Neutrophil (primary cell): ENCODE measurements around the gene C13orf46.

Experiments
- H3K27ac ChIP-seq: fragments of 200-600 bp; sonication (generic); 2 replicates; pipeline ENCODE4 v1.5.1; 2016; ENCODE audit warnings: mild to moderate bottlenecking, moderate library complexity
- H3K27me3 ChIP-seq: fragments of 200-600 bp; sonication (generic); 2 replicates; pipeline ENCODE4 v1.6.0; 2016; ENCODE audit warnings: mild to moderate bottlenecking
- H3K36me3 ChIP-seq: fragments of 200-600 bp; sonication (generic); 2 replicates; pipeline ENCODE4 v1.5.1; 2017
- H3K4me1 ChIP-seq, 2 experiments: fragments of 200-600 bp in 1 of 2; sonication (generic) in 1 of 2; 1 replicate in 1 of 2; 2 replicates in 1 of 2; pipeline versions ENCODE4 v1.5.1 to v1.6.1; 2013 to 2016; ENCODE audit warnings: low read depth in 1 of 2, low read length in 1 of 2, mild to moderate bottlenecking in 1 of 2, moderate library complexity in 1 of 2; ENCODE audit not compliant: control insufficient read depth in 1 of 2, insufficient read depth in 1 of 2
- H3K4me3 ChIP-seq, 2 experiments: fragments of 200-600 bp in 1 of 2; sonication (generic) in 1 of 2; 1 replicate in 1 of 2; 2 replicates in 1 of 2; pipeline ENCODE4 v1.5.1; 2013 to 2016; ENCODE audit warnings: low read depth in 1 of 2, low read length in 1 of 2, mild to moderate bottlenecking in 1 of 2, moderate library complexity in 1 of 2
- H3K9me3 ChIP-seq: fragments of 200-600 bp; sonication (generic); 2 replicates; pipeline ENCODE4 v1.5.1; 2016
- TF ChIP-seq, protein P1 (sequence below): fragments of 200-600 bp; sonication (generic); IDR thresholded peaks from 2 replicates; pipeline ENCODE4 v1.5.1; 2016; ENCODE audit warnings: antibody characterized with exemption

The C13orf46 gene

GRCh38 chr13:113958373-113958772, 15.5 kb downstream of the C13orf46 start:
- TF ChIP-seq, protein P1, sequence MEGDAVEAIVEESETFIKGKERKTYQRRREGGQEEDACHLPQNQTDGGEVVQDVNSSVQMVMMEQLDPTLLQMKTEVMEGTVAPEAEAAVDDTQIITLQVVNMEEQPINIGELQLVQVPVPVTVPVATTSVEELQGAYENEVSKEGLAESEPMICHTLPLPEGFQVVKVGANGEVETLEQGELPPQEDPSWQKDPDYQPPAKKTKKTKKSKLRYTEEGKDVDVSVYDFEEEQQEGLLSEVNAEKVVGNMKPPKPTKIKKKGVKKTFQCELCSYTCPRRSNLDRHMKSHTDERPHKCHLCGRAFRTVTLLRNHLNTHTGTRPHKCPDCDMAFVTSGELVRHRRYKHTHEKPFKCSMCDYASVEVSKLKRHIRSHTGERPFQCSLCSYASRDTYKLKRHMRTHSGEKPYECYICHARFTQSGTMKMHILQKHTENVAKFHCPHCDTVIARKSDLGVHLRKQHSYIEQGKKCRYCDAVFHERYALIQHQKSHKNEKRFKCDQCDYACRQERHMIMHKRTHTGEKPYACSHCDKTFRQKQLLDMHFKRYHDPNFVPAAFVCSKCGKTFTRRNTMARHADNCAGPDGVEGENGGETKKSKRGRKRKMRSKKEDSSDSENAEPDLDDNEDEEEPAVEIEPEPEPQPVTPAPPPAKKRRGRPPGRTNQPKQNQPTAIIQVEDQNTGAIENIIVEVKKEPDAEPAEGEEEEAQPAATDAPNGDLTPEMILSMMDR: no peak
- Histone ChIP-seq H3K36me3 (no peaks in the 10 kb centered on the region), H3K27me3 (no peaks in the 10 kb centered on the region), H3K4me3 (no peak overlapping the region), H3K9me3 (peaks cover 5% of the 10 kb centered on the region), H3K4me1 (no peaks in the 10 kb centered on the region), H3K27ac (no peak overlapping the region)

DNA sequence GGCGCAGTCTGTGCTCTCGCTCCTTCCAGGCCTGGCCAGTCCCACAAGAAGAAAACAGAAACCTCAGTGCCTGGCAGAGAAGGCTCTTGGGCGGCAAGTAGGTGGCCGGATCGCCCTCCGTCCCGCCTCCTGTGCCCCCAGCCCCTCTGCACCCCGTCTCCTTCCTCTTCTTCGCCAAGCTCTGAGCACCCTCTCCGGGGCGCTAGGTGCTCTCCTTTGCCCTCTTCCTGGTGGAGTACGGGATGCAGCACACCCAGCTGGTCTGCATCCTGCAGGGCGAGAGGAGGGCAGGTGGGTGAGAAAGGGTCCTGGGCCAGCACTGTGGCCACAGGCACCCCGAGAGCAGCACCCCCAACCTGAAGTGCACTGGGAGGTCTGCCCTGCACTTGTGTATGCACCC, 17.3 kb downstream of the C13orf46 start:
- TF ChIP-seq, protein P1: no peak
- Histone ChIP-seq H3K36me3 (no peaks in the 10 kb centered on the region), H3K27me3 (peaks cover 4% of the 10 kb centered on the region), H3K9me3 (peaks cover 5% of the 10 kb centered on the region), H3K27ac (no peak overlapping the region), H3K4me3 (no peak overlapping the region), H3K4me1 (peaks cover 0 to under 1% of the 10 kb centered on the region in 2 experiments)

- TF ChIP-seq, protein P1: no peak
- Histone ChIP-seq H3K36me3 (no peaks in the 10 kb centered on the region), H3K27me3 (peaks cover 12% of the 10 kb centered on the region), H3K9me3 (peaks cover 5% of the 10 kb centered on the region), H3K27ac (no peak overlapping the region), H3K4me1 (peaks cover 0 to 8% of the 10 kb centered on the region in 2 experiments), H3K4me3 (no peak overlapping the region)
Observed at GRCh38 chr13:113955691-113956090, 18.2 kb downstream of the C13orf46 start.

- H3K9me3 ChIP-seq: peaks cover 5% of the 10 kb centered on the region
- peaks cover 0 to 8% of the 10 kb centered on the region in 2 experiments for H3K4me1 ChIP-seq
- TF ChIP-seq, protein P1: no peak
- no peaks in the 10 kb centered on the region for H3K36me3 ChIP-seq
- H3K4me3 ChIP-seq: no peak overlapping the region
- H3K27ac ChIP-seq: no peak overlapping the region
- H3K27me3 ChIP-seq: peaks cover 16% of the 10 kb centered on the region
Observed at GRCh38 chr13:113955235-113955634, 18.6 kb downstream of the C13orf46 start.

- Histone ChIP-seq H3K27me3 (peaks cover 16% of the 10 kb centered on the region), H3K9me3 (peaks cover 2% of the 10 kb centered on the region), H3K4me3 (no peak overlapping the region), H3K36me3 (no peaks in the 10 kb centered on the region), H3K27ac (no peak overlapping the region), H3K4me1 (peaks cover 0 to 8% of the 10 kb centered on the region in 2 experiments)
- TF ChIP-seq, protein P1: no peak
Observed at GRCh38 chr13:113954046-113954835, 19.6 kb downstream of the C13orf46 start.
